GM18508 (cell line): ENCODE measurements around the gene TMEM128.

Experiments used
- ATAC-seq: cut with Tn5 transposase; IDR thresholded peaks from one replicate; pipeline ENCODE4 v1.9.1; 2021; ENCODE audit warnings: moderate number of reproducible peaks; ENCODE audit not compliant: insufficient read depth, unreplicated experiment

TMEM128 gene

GRCh38 chr4:4248029-4248884 lies at the start of gene TMEM128:
TMEM128 (minus strand) TSS chr4:4248223; CDS start chr4:4248202, 21 bp downstream.
- ATAC-seq, result peak; percentile 86

GRCh38 chr4:4296283-4296846 lies 48.3 kb upstream of the TMEM128 start:
- no peak for ATAC-seq

- ATAC-seq, result no peak
These were observed 45.3 kb upstream of the TMEM128 start for GRCh38 chr4:4293279-4293678.

- ATAC-seq, result peak; percentile 51
These were observed 42.2 kb upstream of the TMEM128 start, which contains the start of the genes LYAR and ZBTB49 for GRCh38 chr4:4289941-4290850. LYAR (minus strand) TSS chr4:4290154; CDS start chr4:4283742, 6,412 bp downstream. ZBTB49 (plus strand) TSS chr4:4290251; CDS start chr4:4299946, 9,695 bp downstream.

GRCh38 chr4:4289597-4289940 lies 41.5 kb upstream of the TMEM128 start:
- peak; percentile 15 for ATAC-seq

GRCh38 chr4:4289055-4289454 lies 41.0 kb upstream of the TMEM128 start:
- ATAC-seq, result no peak

- no peak for ATAC-seq
These were observed 40.1 kb upstream of the TMEM128 start for GRCh38 chr4:4288098-4288497.

GRCh38 chr4:4284827-4285618 lies 37.0 kb upstream of the TMEM128 start:
- no peak for ATAC-seq

- ATAC-seq, result no peak
These were observed 33.8 kb upstream of the TMEM128 start for GRCh38 chr4:4281787-4282186.

- ATAC-seq, result no peak
These were observed 29.5 kb upstream of the TMEM128 start for GRCh38 chr4:4277531-4277930.

GRCh38 chr4:4274226-4274625 lies 26.2 kb upstream of the TMEM128 start:
- no peak for ATAC-seq

- ATAC-seq, result no peak
These were observed 23.9 kb upstream of the TMEM128 start for GRCh38 chr4:4271912-4272311.

- ATAC-seq, result no peak
These were observed 22.5 kb upstream of the TMEM128 start for GRCh38 chr4:4270529-4270928.

- ATAC-seq, result no peak
These were observed 21.8 kb upstream of the TMEM128 start for GRCh38 chr4:4269856-4270255.

GRCh38 chr4:4269331-4269731 lies 21.3 kb upstream of the TMEM128 start:
- no peak for ATAC-seq

GRCh38 chr4:4268776-4269175 lies 20.8 kb upstream of the TMEM128 start:
- ATAC-seq, result no peak

- ATAC-seq, result no peak
These were observed 20.0 kb upstream of the TMEM128 start for GRCh38 chr4:4267981-4268380.

- ATAC-seq, result no peak
These were observed 12.2 kb upstream of the TMEM128 start for GRCh38 chr4:4260185-4260751.

GRCh38 chr4:4259484-4260100 lies 11.6 kb upstream of the TMEM128 start:
- ATAC-seq, result no peak
